GM12878 (cell line): ENCODE data around the gene NXPH2. TPM values are rescaled to one million over a fixed set of nuclear protein-coding genes. Genes with fewer than 3 reads are reported as not detected.

ENCODE experiments used
- ATAC-seq: fragments of 200-7000 bp; cut with Tn5 transposase; 3 replicates; pipeline ENCODE4 v1.9.1; 2020; ENCODE audit warnings: mild to moderate bottlenecking, moderate library complexity
- BruUV-seq: library from RNA; stranded (reverse); fragments of 400-500 nt; replicated peaks from 2 replicates; lab custom pipeline; 2021; lab: Mats Ljungman, UMichigan
- CTCF ChIA-PET: fragments of 300-600 bp; sonication (Branson Sonifier 250); formaldehyde crosslinking; extraction: SDS; loops from one replicate; lab custom pipeline; 2021; ENCODE audit warnings: inconsistent platforms; lab: Yijun Ruan, JAX
- POLR2A ChIA-PET: fragments of 350-600 bp; formaldehyde crosslinking; extraction: SDS; loops from one replicate; lab custom pipeline; 2021; ENCODE audit warnings: inconsistent platforms; lab: Charles Lee
- RAD21 ChIA-PET: fragments of 300-600 bp; sonication (Branson Sonifier 250); formaldehyde crosslinking; loops from one replicate; lab custom pipeline; 2023; ENCODE audit warnings: antibody characterized with exemption; ENCODE audit not compliant: unreplicated experiment; lab: Charles Lee
- SMC1A ChIA-PET: fragments of 300-600 bp; sonication (Branson Sonifier 250); formaldehyde crosslinking; loops from one replicate; lab custom pipeline; 2023; ENCODE audit not compliant: unreplicated experiment, uncharacterized antibody; lab: Charles Lee
- DNase-seq: peaks from one replicate; pipeline ENCODE4 v3.0.0-alpha.2; 2011; ENCODE audit warnings: low read depth, low spot score
- FAIRE-seq: peaks from 3 replicates; lab custom pipeline; 2011; peaks lifted over from hg19 to GRCh38; lab: Jason Lieb, UNC
- H2AFZ ChIP-seq: 2 replicates; pipeline ENCODE4 v1.6.0; 2011; ENCODE audit warnings: low read depth, low read length, control low read depth; ENCODE audit not compliant: control insufficient read depth
- H3K27ac ChIP-seq: 2 replicates; pipeline ENCODE4 v1.5.1; 2011; ENCODE audit warnings: control low read depth; ENCODE audit not compliant: control insufficient read depth, insufficient read depth
- H3K27me3 ChIP-seq, 2 experiments: replicated peaks in 1 of 2; 2 replicates each; pipeline versions ENCODE4 v1.6.0 to v1.6.1; 2011; ENCODE audit warnings: low read length in 1 of 2; ENCODE audit not compliant: control insufficient read depth in 2 of 2, insufficient read depth in 2 of 2
- H3K36me3 ChIP-seq, 2 experiments: 2 replicates each; pipeline ENCODE4 v1.5.1; 2011; ENCODE audit warnings: low read length in 1 of 2; ENCODE audit not compliant: control insufficient read depth in 2 of 2, insufficient read depth in 2 of 2
- H3K4me1 ChIP-seq: 2 replicates; pipeline ENCODE4 v1.6.1; 2011; ENCODE audit warnings: mild to moderate bottlenecking, low read length, moderate library complexity, mixed read lengths; ENCODE audit not compliant: control insufficient read depth, insufficient read depth
- H3K4me2 ChIP-seq: 2 replicates; pipeline ENCODE4 v1.6.0; 2011; ENCODE audit warnings: control low read depth; ENCODE audit not compliant: control insufficient read depth, insufficient read depth
- H3K4me3 ChIP-seq: fragments of 200-600 bp; sonication (generic); 2 replicates; pipeline ENCODE4 v1.5.1; 2016
- H3K79me2 ChIP-seq: 2 replicates; pipeline ENCODE4 v1.6.0; 2011; ENCODE audit warnings: low read length; ENCODE audit not compliant: control insufficient read depth, insufficient read depth
- H3K9ac ChIP-seq: 2 replicates; pipeline ENCODE4 v1.8.0; 2011; ENCODE audit warnings: low read length, control low read depth, mixed read lengths; ENCODE audit not compliant: control insufficient read depth, insufficient read depth
- H3K9me3 ChIP-seq: replicated peaks from 3 replicates; pipeline ENCODE4 v1.5.1; 2011; ENCODE audit warnings: mild to moderate bottlenecking, low read length; ENCODE audit not compliant: control insufficient read depth, insufficient read depth
- H4K20me1 ChIP-seq: 2 replicates; pipeline ENCODE4 v1.6.0; 2011; ENCODE audit not compliant: control insufficient read depth, insufficient read depth
- BCL3 ChIP-seq: IDR thresholded peaks from 2 replicates; pipeline ENCODE4 v1.6.1; 2011; ENCODE audit warnings: borderline replicate concordance, low read depth, mild to moderate bottlenecking, moderate library complexity, low read length; ENCODE audit not compliant: insufficient read depth, poor library complexity, severe bottlenecking
- E2F8 ChIP-seq: fragments of 450-650 bp; IDR thresholded peaks from 2 replicates; pipeline ENCODE4 v1.6.1; 2018; ENCODE audit warnings: mild to moderate bottlenecking, low read depth, moderate library complexity; ENCODE audit not compliant: partially characterized antibody
- EGR1 ChIP-seq, 2 experiments: IDR thresholded peaks; 1 replicate in 1 of 2; 2 replicates in 1 of 2; pipeline ENCODE4 v1.6.1; 2011 to 2012; ENCODE audit warnings: low read depth in 2 of 2, low read length in 2 of 2, borderline replicate concordance in 1 of 2, mild to moderate bottlenecking in 1 of 2, moderate library complexity in 1 of 2
- PKNOX1 ChIP-seq: fragments of 450-650 bp; IDR thresholded peaks from 2 replicates; pipeline ENCODE4 v1.6.1; 2016; ENCODE audit warnings: mild to moderate bottlenecking
- PRDM15 ChIP-seq: fragments of 450-650 bp; formaldehyde crosslinking; IDR thresholded peaks from 2 replicates; pipeline ENCODE4 v1.4.0; 2020; ENCODE audit warnings: mild to moderate bottlenecking, moderate library complexity
- TAF1 ChIP-seq: IDR thresholded peaks from 2 replicates; pipeline ENCODE4 v1.6.1; 2011; ENCODE audit warnings: mild to moderate bottlenecking, low read depth, low read length, borderline replicate concordance
- WGBS: methylation state at CpG from one replicate; pipeline ENCODE4 v1.1.6; 2016; ENCODE audit warnings: low lambda C conversion rate; ENCODE audit not compliant: insufficient replicate concordance, insufficient coverage; ENCODE audit errors: missing lambda C conversion rate; 5-methylcytosine and 5-hydroxymethylcytosine counted together
- in situ Hi-C: fragments of 300-500 bp; cut with MboI; formaldehyde crosslinking; loops from 9 replicates; pipeline ENCODE4 v1.14.3; 2018; ENCODE audit warnings: mixed read lengths
- intact Hi-C: fragments of 100-400 bp; cut with micrococcal nuclease; formaldehyde crosslinking; loops from one replicate; pipeline ENCODE4 v1.14.2; 2022; ENCODE audit not compliant: unreplicated experiment
- polyA plus RNA-seq, 11 experiments: library from polyadenylated mRNA; depleted of rRNA in 4 of 11; unstranded in 6 of 11; stranded (reverse) in 5 of 11; fragments of >200 nt; fragmentation: Nextera tagmentation in 4 of 11; fragmentation: Illumina TruSeq in 1 of 11; extraction: Ambion mirVana in 4 of 11; extraction: Trizol in 1 of 11; gene quantifications; 1 replicate in 1 of 11; 2 replicates in 10 of 11; pipeline versions ENCODE4 v1.2.1 to v1.2.3, GENCODE V29; 2011 to 2016; ENCODE audit warnings: inconsistent platforms in 2 of 11, missing spikeins in 2 of 11, low read depth in 1 of 11
- total RNA-seq, 4 experiments: library from RNA; depleted of rRNA in 3 of 4; stranded (reverse); fragments of >200 nt in 3 of 4; fragmentation: Illumina TruSeq in 1 of 4; extraction: Trizol in 1 of 4; gene quantifications; 2 replicates each; pipeline versions ENCODE4 v1.2.1 to v1.2.3, GENCODE V29; 2013 to 2021

The NXPH2 gene
- total and polyA plus RNA-seq, 10 of the 15 experiments (the other 5 are each of a cell fraction or from before 2014, with no cell fraction given) = not detected

- Histone ChIP-seq H4K20me1 (no peaks in the 10 kb centered on the region), H2AFZ (no peak overlapping the region), H3K27me3 (no peaks in the 10 kb centered on the region), H3K9me3 (no peaks in the 10 kb centered on the region), H3K9ac (no peak overlapping the region), H3K4me3 (no peak overlapping the region), H3K4me1 (no peaks in the 10 kb centered on the region), H3K36me3 (no peaks in the 10 kb centered on the region), H3K79me2 (no peaks in the 10 kb centered on the region), H3K4me2 (no peak overlapping the region), H3K27ac (no peak overlapping the region)
- FAIRE-seq = no peak
- POLR2A ChIA-PET = no interaction called here
- SMC1A ChIA-PET = interaction anchor here (0.7 to 1.1 kb wide), 2 partner anchors 8 to 319 kb away, joined by 3 read pairs; no protein-coding TSS in a partner anchor
- CTCF ChIA-PET = interaction anchor here (0.6 to 2.2 kb wide), 5 partner anchors 10 to 679 kb away, joined by 3 to 14 read pairs (median 5); no protein-coding TSS in a partner anchor
- DNase-seq = no peak
- no peak for TF ChIP-seq PKNOX1
- no peak for TF ChIP-seq E2F8
- no peak for TF ChIP-seq TAF1
- TF ChIP-seq EGR1 (IDR thresholded peaks at IDR 0.05; ENCODE audit: borderline replicate concordance in 1 of 2, low read depth in 2 of 2, low read length in 2 of 2) = no peak
- TF ChIP-seq PRDM15 = no peak
- TF ChIP-seq BCL3 = no peak
- no peak for ATAC-seq
- RAD21 ChIA-PET = no interaction called here
- intact Hi-C loops (no loop called here), in situ Hi-C loops (no loop called here)
- no TSS peak for BruUV-seq
- WGBS = 3% methylated on average over 3 of the region's 3 CpGs
Observed at GRCh38 chr2:138811431-138811830, 31.2 kb upstream of the NXPH2 start.
